GM23248 (cell line): ENCODE measurements around the gene SH3YL1. TPM values are rescaled to one million over a fixed set of nuclear protein-coding genes. Genes with fewer than 3 reads are reported as not detected.

ENCODE experiments used
- DNase-seq: peaks from one replicate; pipeline ENCODE4 v3.0.0-alpha.2; 2015
- H2AFZ ChIP-seq: fragments of 200-600 bp; sonication (generic); 2 replicates; pipeline ENCODE4 v1.6.1; 2016; ENCODE audit warnings: antibody characterized with exemption
- H3F3A ChIP-seq: fragments of 200-600 bp; sonication (generic); 2 replicates; pipeline ENCODE4 v1.6.1; 2016; ENCODE audit warnings: mild to moderate bottlenecking, antibody characterized with exemption, mixed run types; ENCODE audit not compliant: insufficient read depth
- H3K27ac ChIP-seq: fragments of 200-600 bp; sonication (generic); 2 replicates; pipeline ENCODE4 v1.5.1; 2016; ENCODE audit warnings: mild to moderate bottlenecking
- H3K27me3 ChIP-seq: fragments of 200-600 bp; sonication (generic); replicated peaks from 2 replicates; pipeline ENCODE4 v1.6.1; 2016; ENCODE audit warnings: mild to moderate bottlenecking; ENCODE audit not compliant: insufficient read depth
- H3K36me3 ChIP-seq: fragments of 200-600 bp; sonication (generic); 2 replicates; pipeline ENCODE4 v1.6.1; 2016; ENCODE audit warnings: low read depth, mild to moderate bottlenecking
- H3K4me1 ChIP-seq: fragments of 200-600 bp; sonication (generic); 2 replicates; pipeline ENCODE4 v1.6.1; 2016; ENCODE audit warnings: mild to moderate bottlenecking; ENCODE audit not compliant: insufficient read depth
- H3K4me2 ChIP-seq: fragments of 200-600 bp; sonication (generic); one replicate; pipeline ENCODE4 v1.6.1; 2016; ENCODE audit warnings: mild to moderate bottlenecking; ENCODE audit not compliant: unreplicated experiment
- H3K4me3 ChIP-seq: fragments of 200-600 bp; sonication (generic); 2 replicates; pipeline ENCODE4 v1.5.1; 2016; ENCODE audit warnings: mild to moderate bottlenecking
- H3K79me2 ChIP-seq: fragments of 200-600 bp; sonication (generic); 2 replicates; pipeline ENCODE4 v1.6.1; 2016; ENCODE audit warnings: mild to moderate bottlenecking; ENCODE audit not compliant: insufficient read depth
- H3K9ac ChIP-seq: fragments of 200-600 bp; sonication (generic); 2 replicates; pipeline ENCODE4 v1.6.1; 2016; ENCODE audit warnings: mild to moderate bottlenecking
- H3K9me2 ChIP-seq: fragments of 200-600 bp; sonication (generic); 2 replicates; pipeline ENCODE4 v1.6.1; 2016; ENCODE audit warnings: mixed run types, mild to moderate bottlenecking, moderate library complexity; ENCODE audit not compliant: insufficient read depth
- H3K9me3 ChIP-seq: fragments of 200-600 bp; sonication (generic); one replicate; pipeline ENCODE4 v1.6.1; 2017; ENCODE audit warnings: low read depth
- H4K20me1 ChIP-seq: fragments of 200-600 bp; sonication (generic); 2 replicates; pipeline ENCODE4 v1.6.0; 2016; ENCODE audit not compliant: insufficient read depth
- EZH2 ChIP-seq: fragments of 200-600 bp; sonication (generic); IDR thresholded peaks from 2 replicates; pipeline ENCODE4 v1.6.1; 2018; ENCODE audit warnings: antibody characterized with exemption, mild to moderate bottlenecking; ENCODE audit not compliant: insufficient read depth, poor library complexity, severe bottlenecking
- EZH2phosphoT487 ChIP-seq: fragments of 200-600 bp; sonication (generic); IDR thresholded peaks from 2 replicates; pipeline ENCODE4 v1.6.1; 2018; ENCODE audit warnings: antibody characterized with exemption, moderate library complexity, mild to moderate bottlenecking, low read depth; ENCODE audit not compliant: insufficient read depth
- WGBS, 2 experiments: methylation state at CpG; one replicate each; pipeline ENCODE4 v1.1.6; 2015 to 2017; ENCODE audit warnings: low lambda C conversion rate in 2 of 2, low coverage in 1 of 2; ENCODE audit errors: missing lambda C conversion rate in 2 of 2; 5-methylcytosine and 5-hydroxymethylcytosine counted together
- in situ Hi-C: fragments of 300-500 bp; cut with MboI; formaldehyde crosslinking; loops from 2 replicates; pipeline ENCODE4 v1.15.0; 2020
- polyA plus RNA-seq: library from polyadenylated mRNA; unstranded; fragments of >200 nt; fragmentation: Nextera tagmentation; extraction: Ambion mirVana; gene quantifications from 2 replicates; pipeline ENCODE4 v1.2.1, GENCODE V29; 2016
- total RNA-seq: library from RNA; depleted of rRNA; stranded (reverse); fragments of >200 nt; shearing (Covaris generic); gene quantifications from 2 replicates; pipeline ENCODE4 v1.2.3, GENCODE V29; 2014

SH3YL1 gene
- total and polyA plus RNA-seq, 2 experiments from 2014 or later: 24.0 to 25.2 TPM

GRCh38 chr2:185221-185620, 78.6 kb downstream of the SH3YL1 start:
- Histone ChIP-seq H3K9me3 (no peaks in the 10 kb centered on the region), H3K4me3 (no peak overlapping the region), H3F3A (no peaks in the 10 kb centered on the region), H3K4me2 (no peak overlapping the region), H3K4me1 (no peaks in the 10 kb centered on the region), H3K9ac (no peak overlapping the region), H3K79me2 (no peaks in the 10 kb centered on the region), H3K27ac (no peak overlapping the region), H3K36me3 (no peaks in the 10 kb centered on the region), H4K20me1 (no peaks in the 10 kb centered on the region), H3K9me2 (no peaks in the 10 kb centered on the region), H3K27me3 (no peaks in the 10 kb centered on the region), H2AFZ (no peak overlapping the region)
- DNase-seq: no peak
- in situ Hi-C loops: no loop called here
- 14 to 15% methylated on average over 1 of the region's 1 CpG for WGBS, 2 experiments
- no peak for TF ChIP-seq EZH2phosphoT487
- TF ChIP-seq EZH2: no peak

GRCh38 chr2:184695-185094, 79.1 kb downstream of the SH3YL1 start:
- Histone ChIP-seq H3K36me3 (no peaks in the 10 kb centered on the region), H3K9me3 (no peaks in the 10 kb centered on the region), H3K79me2 (no peaks in the 10 kb centered on the region), H4K20me1 (no peaks in the 10 kb centered on the region), H3K4me1 (no peaks in the 10 kb centered on the region), H3F3A (no peaks in the 10 kb centered on the region), H3K9ac (no peak overlapping the region), H3K4me2 (no peak overlapping the region), H3K9me2 (no peaks in the 10 kb centered on the region), H3K27ac (no peak overlapping the region), H2AFZ (no peak overlapping the region), H3K4me3 (no peak overlapping the region), H3K27me3 (no peaks in the 10 kb centered on the region)
- in situ Hi-C loops: no loop called here
- TF ChIP-seq EZH2: no peak
- no peak for TF ChIP-seq EZH2phosphoT487
- no peak for DNase-seq

- H2AFZ ChIP-seq: no peak overlapping the region
- H3K9me3 ChIP-seq: no peaks in the 10 kb centered on the region
- DNase-seq: no peak
- no peak overlapping the region for H3K27ac ChIP-seq
- H3K9me2 ChIP-seq: no peaks in the 10 kb centered on the region
- H3F3A ChIP-seq: no peaks in the 10 kb centered on the region
- no peaks in the 10 kb centered on the region for H3K27me3 ChIP-seq
- in situ Hi-C loops: no loop called here
- H3K4me2 ChIP-seq: no peak overlapping the region
- H3K9ac ChIP-seq: no peak overlapping the region
- no peaks in the 10 kb centered on the region for H4K20me1 ChIP-seq
- no peaks in the 10 kb centered on the region for H3K4me1 ChIP-seq
- H3K36me3 ChIP-seq: no peaks in the 10 kb centered on the region
- no peak for TF ChIP-seq EZH2
- no peak for TF ChIP-seq EZH2phosphoT487
- H3K4me3 ChIP-seq: no peak overlapping the region
- H3K79me2 ChIP-seq: no peaks in the 10 kb centered on the region
Observed at GRCh38 chr2:182509-183122, 81.2 kb downstream of the SH3YL1 start.

GRCh38 chr2:180311-180710, 83.5 kb downstream of the SH3YL1 start:
- no peak overlapping the region for H3K27ac ChIP-seq
- H3K36me3 ChIP-seq: no peaks in the 10 kb centered on the region
- H4K20me1 ChIP-seq: no peaks in the 10 kb centered on the region
- 9 to 11% methylated on average over 3 of the region's 3 CpGs for WGBS, 2 experiments
- H3F3A ChIP-seq: no peaks in the 10 kb centered on the region
- H3K4me3 ChIP-seq: no peak overlapping the region
- H2AFZ ChIP-seq: no peak overlapping the region
- DNase-seq: no peak
- H3K79me2 ChIP-seq: no peaks in the 10 kb centered on the region
- H3K9ac ChIP-seq: no peak overlapping the region
- no peak for TF ChIP-seq EZH2phosphoT487
- TF ChIP-seq EZH2: no peak
- in situ Hi-C loops: no loop called here
- peaks cover 10% of the 10 kb centered on the region for H3K4me1 ChIP-seq
- H3K9me2 ChIP-seq: no peaks in the 10 kb centered on the region
- H3K9me3 ChIP-seq: no peaks in the 10 kb centered on the region
- no peak overlapping the region for H3K4me2 ChIP-seq
- no peaks in the 10 kb centered on the region for H3K27me3 ChIP-seq

GRCh38 chr2:179886-180285, 83.9 kb downstream of the SH3YL1 start:
- Histone ChIP-seq H3F3A (no peaks in the 10 kb centered on the region), H3K27me3 (no peaks in the 10 kb centered on the region), H3K27ac (no peak overlapping the region), H3K4me1 (peaks cover 10% of the 10 kb centered on the region), H2AFZ (no peak overlapping the region), H3K9me3 (no peaks in the 10 kb centered on the region), H3K9ac (no peak overlapping the region), H3K4me3 (no peak overlapping the region), H3K79me2 (no peaks in the 10 kb centered on the region), H3K9me2 (no peaks in the 10 kb centered on the region), H4K20me1 (no peaks in the 10 kb centered on the region), H3K4me2 (no peak overlapping the region), H3K36me3 (no peaks in the 10 kb centered on the region)
- in situ Hi-C loops: no loop called here
- TF ChIP-seq EZH2 (no peak), EZH2phosphoT487 (no peak)
- DNase-seq: no peak
